Pons (tissue), 1 donor: ENCODE measurements around the gene INTS11.

Experiments used
- DNase-seq: peaks from one replicate; pipeline ENCODE4 v3.0.0-alpha.2; 2016; ENCODE audit warnings: low spot score

The INTS11 gene

DNA sequence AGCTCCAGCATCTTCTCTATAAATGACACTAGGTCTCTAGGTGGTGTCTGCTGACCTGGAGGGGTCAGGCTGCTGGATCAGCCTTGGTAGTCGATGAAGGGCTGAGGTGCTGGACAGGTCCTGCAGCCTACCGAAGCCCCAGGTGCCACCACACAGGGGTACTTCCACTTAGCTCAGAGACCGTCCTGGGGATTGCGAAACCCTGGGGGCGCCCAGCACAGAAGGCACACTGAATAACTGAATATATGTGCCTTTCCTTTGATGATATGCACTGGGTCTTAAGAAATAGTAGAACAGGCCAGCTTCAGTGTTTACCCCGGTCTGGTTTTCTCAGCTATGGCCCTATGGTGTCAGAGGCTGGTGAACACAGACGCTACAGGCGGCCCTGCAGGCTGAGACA lies 61.7 kb downstream of the INTS11 start:
- DNase-seq: no peak

DNA sequence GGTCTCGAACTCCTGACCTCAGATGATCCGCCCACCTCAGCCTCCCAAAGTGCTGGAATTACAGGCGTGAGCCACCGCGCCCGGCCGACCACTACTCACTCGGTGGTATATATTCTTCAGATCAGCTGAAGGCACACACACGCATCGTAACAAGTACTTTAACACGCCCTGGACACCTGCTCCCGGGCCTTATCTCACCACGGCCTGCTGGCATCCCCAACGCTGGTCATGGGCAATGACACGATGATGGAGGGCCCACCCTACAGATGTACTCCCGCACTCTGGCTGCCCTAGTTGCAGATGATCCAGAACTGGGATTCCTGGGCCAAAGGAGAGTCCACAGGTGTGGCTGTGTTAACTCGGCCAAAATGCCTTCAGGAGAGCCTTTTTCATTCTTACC lies 62.4 kb downstream of the INTS11 start:
- DNase-seq: no peak
